Spleen (tissue), 7 donors: ENCODE data around the gene FIZ1.

Source experiments
- POLR2A ChIP-seq, 3 donors: fragments of 450-650 bp; IDR thresholded peaks; one replicate each; pipeline ENCODE4 v1.5.1; 2017; ENCODE audit warnings: antibody characterized with exemption in 3 of 3, mild to moderate bottlenecking in 1 of 3
- POLR2AphosphoS5 ChIP-seq, 3 donors: sonication (generic); formaldehyde crosslinking; IDR thresholded peaks; one replicate each; pipeline ENCODE4 v1.5.1; 2017; ENCODE audit warnings: antibody characterized with exemption in 3 of 3
- TF ChIP-seq, protein P1 (sequence below), 11 experiments: fragments of 200-600 bp in 7 of 11; fragments of 450-650 bp in 4 of 11; sonication (generic) in 4 of 11; IDR thresholded peaks in 8 of 11; conservative IDR thresholded peaks in 3 of 11; 1 replicate in 7 of 11; 2 replicates in 4 of 11; pipeline versions ENCODE4 v1.4.0 to v1.8.0; 2016 to 2021; ENCODE audit warnings: antibody characterized with exemption in 11 of 11, inconsistent platforms in 4 of 11, mild to moderate bottlenecking in 1 of 11
- donor health status: DM: no; HTN: no; CAD: no; lungs with moderate emphysema.
- donor health status: DM: no; HTN: no; CAD: no.
- donor health status: DM: no; HTN: no; CAD: no.

DNA sequence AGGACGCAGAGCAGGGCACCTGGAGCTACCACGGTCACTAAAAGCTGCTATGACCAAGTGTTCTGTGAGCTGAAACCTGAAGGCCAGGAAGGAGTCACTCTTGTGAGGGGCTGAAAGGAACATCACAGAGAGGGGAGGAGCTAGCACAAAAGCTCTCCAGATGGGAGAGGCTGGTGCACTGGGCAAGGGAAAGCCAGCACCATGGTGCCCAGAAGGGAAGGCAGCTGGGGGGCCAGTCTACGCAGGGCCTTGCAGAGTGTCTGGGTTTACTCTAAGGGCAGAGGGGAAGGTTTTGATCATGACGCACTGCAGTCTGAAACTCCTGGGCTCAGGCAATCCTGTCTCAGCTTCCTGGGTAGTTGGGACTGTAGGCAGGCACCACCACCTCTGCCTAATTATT is 37.4 kb upstream of the FIZ1 start:
- TF ChIP-seq POLR2A (IDR thresholded peaks at IDR 0.05) (no peak), POLR2AphosphoS5 (IDR thresholded peaks at IDR 0.05) (no peak)
- TF ChIP-seq, protein P1, sequence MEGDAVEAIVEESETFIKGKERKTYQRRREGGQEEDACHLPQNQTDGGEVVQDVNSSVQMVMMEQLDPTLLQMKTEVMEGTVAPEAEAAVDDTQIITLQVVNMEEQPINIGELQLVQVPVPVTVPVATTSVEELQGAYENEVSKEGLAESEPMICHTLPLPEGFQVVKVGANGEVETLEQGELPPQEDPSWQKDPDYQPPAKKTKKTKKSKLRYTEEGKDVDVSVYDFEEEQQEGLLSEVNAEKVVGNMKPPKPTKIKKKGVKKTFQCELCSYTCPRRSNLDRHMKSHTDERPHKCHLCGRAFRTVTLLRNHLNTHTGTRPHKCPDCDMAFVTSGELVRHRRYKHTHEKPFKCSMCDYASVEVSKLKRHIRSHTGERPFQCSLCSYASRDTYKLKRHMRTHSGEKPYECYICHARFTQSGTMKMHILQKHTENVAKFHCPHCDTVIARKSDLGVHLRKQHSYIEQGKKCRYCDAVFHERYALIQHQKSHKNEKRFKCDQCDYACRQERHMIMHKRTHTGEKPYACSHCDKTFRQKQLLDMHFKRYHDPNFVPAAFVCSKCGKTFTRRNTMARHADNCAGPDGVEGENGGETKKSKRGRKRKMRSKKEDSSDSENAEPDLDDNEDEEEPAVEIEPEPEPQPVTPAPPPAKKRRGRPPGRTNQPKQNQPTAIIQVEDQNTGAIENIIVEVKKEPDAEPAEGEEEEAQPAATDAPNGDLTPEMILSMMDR (IDR thresholded peaks at IDR 0.05 in 8 of 11, conservative IDR thresholded peaks at IDR 0.05 in 3 of 11) = no peak
